B cell (primary cell): Measurements from ENCODE around the gene PUDP. TPM values are rescaled to one million over a fixed set of nuclear protein-coding genes. Genes with fewer than 3 reads are reported as not detected.

ENCODE experiments used
- ATAC-seq: fragments of 200-7000 bp; cut with Tn5 transposase; one replicate; pipeline ENCODE4 v1.10.0; 2021; ENCODE audit warnings: low read depth, mild to moderate bottlenecking, moderate number of reproducible peaks, moderate library complexity
- CTCF ChIA-PET: fragments of 350-600 bp; sonication (Branson Sonifier 250); formaldehyde crosslinking; loops from one replicate; lab custom pipeline; 2021; ENCODE audit warnings: antibody characterized with exemption, inconsistent platforms; lab: Charles Lee
- POLR2A ChIA-PET: fragments of 350-600 bp; sonication (Branson Sonifier 250); formaldehyde crosslinking; loops from one replicate; lab custom pipeline; 2021; ENCODE audit warnings: antibody characterized with exemption; lab: Charles Lee
- DNase-seq: peaks from one replicate; pipeline ENCODE4 v3.0.0; 2013
- H2AFZ ChIP-seq: 2 replicates; pipeline ENCODE4 v1.6.1; 2012; ENCODE audit warnings: mild to moderate bottlenecking, low read depth, low read length; ENCODE audit not compliant: insufficient read depth, poor library complexity, severe bottlenecking
- H3K27ac ChIP-seq, 2 donors: 1 replicate in 1 of 2; 2 replicates in 1 of 2; pipeline ENCODE4 v1.5.1; 2012 to 2013; ENCODE audit warnings: low read length in 2 of 2, mild to moderate bottlenecking in 2 of 2, moderate library complexity in 1 of 2
- H3K27me3 ChIP-seq, 4 experiments: fragments of 200-600 bp in 1 of 4; sonication (generic) in 1 of 4; replicated peaks in 1 of 4; 1 replicate in 2 of 4; 2 replicates in 2 of 4; pipeline versions ENCODE4 v1.6.1 to v1.7.0; 2013 to 2016; ENCODE audit warnings: low read length in 3 of 4, mild to moderate bottlenecking in 2 of 4, mixed read lengths in 1 of 4, moderate library complexity in 1 of 4; ENCODE audit not compliant: insufficient read depth in 4 of 4, control insufficient read depth in 3 of 4; ENCODE audit errors: control extremely low read depth in 1 of 4
- H3K36me3 ChIP-seq, 2 experiments: replicated peaks in 1 of 2; 1 replicate in 1 of 2; 2 replicates in 1 of 2; pipeline versions ENCODE4 v1.6.1 to v1.7.1; 2013; ENCODE audit warnings: low read length in 1 of 2; ENCODE audit not compliant: insufficient read depth in 2 of 2, control insufficient read depth in 1 of 2; ENCODE audit errors: control extremely low read depth in 1 of 2, extremely low read depth in 1 of 2
- H3K4me1 ChIP-seq, 2 donors: fragments of 200-600 bp in 1 of 2; sonication (generic) in 1 of 2; 1 replicate in 1 of 2; 2 replicates in 1 of 2; pipeline versions ENCODE4 v1.5.1 to v1.6.1; 2013 to 2017; ENCODE audit warnings: low read length in 2 of 2; ENCODE audit not compliant: control insufficient read depth in 2 of 2, insufficient read depth in 2 of 2
- H3K4me2 ChIP-seq: replicated peaks from 2 replicates; pipeline ENCODE3; 2012; ENCODE audit warnings: mild to moderate bottlenecking, low read depth, low read length; ENCODE audit not compliant: poor library complexity, severe bottlenecking
- H3K4me3 ChIP-seq, 5 experiments: fragments of 200-600 bp in 1 of 5; sonication (generic) in 1 of 5; 1 replicate in 3 of 5; 2 replicates in 2 of 5; pipeline versions ENCODE4 v1.5.1 to v1.7.0; 2011 to 2016; ENCODE audit warnings: low read length in 4 of 5, mild to moderate bottlenecking in 4 of 5, low read depth in 2 of 5, control low read depth in 1 of 5, moderate library complexity in 1 of 5; ENCODE audit not compliant: insufficient read depth in 1 of 5; ENCODE audit errors: control extremely low read depth in 1 of 5, extremely low read depth in 1 of 5
- H3K79me2 ChIP-seq: fragments of 200-600 bp; sonication (generic); one replicate; pipeline ENCODE4 v1.6.0; 2016; ENCODE audit warnings: low read length; ENCODE audit not compliant: control insufficient read depth, insufficient read depth
- H3K9ac ChIP-seq: fragments of 200-600 bp; sonication (generic); 2 replicates; pipeline ENCODE4 v1.6.1; 2017; ENCODE audit warnings: mild to moderate bottlenecking, low read length, moderate library complexity
- H3K9me3 ChIP-seq, 3 donors: one replicate each; pipeline versions ENCODE4 v1.6.1 to v1.7.1; 2013; ENCODE audit warnings: low read length in 2 of 3; ENCODE audit not compliant: control insufficient read depth in 2 of 3, insufficient read depth in 1 of 3; ENCODE audit errors: control extremely low read depth in 1 of 3
- H4K20me1 ChIP-seq: 2 replicates; pipeline ENCODE4 v1.6.0; 2012; ENCODE audit warnings: mild to moderate bottlenecking, low read length; ENCODE audit not compliant: insufficient read depth, control insufficient read depth, poor library complexity, severe bottlenecking
- H3K27ac Mint-ChIP-seq: one replicate; pipeline ENCODE4 v1.8.0; 2021; ENCODE audit warnings: mixed read lengths
- H3K27me3 Mint-ChIP-seq: one replicate; pipeline ENCODE4 v1.8.0; 2021; ENCODE audit warnings: mixed read lengths
- H3K4me1 Mint-ChIP-seq: one replicate; pipeline ENCODE4 v1.8.0; 2021; ENCODE audit warnings: mixed read lengths
- H3K4me3 Mint-ChIP-seq: one replicate; pipeline ENCODE4 v1.8.0; 2021; ENCODE audit warnings: mixed read lengths
- H3K9me3 Mint-ChIP-seq: one replicate; pipeline ENCODE4 v1.8.0; 2022; ENCODE audit warnings: mixed read lengths; ENCODE audit not compliant: insufficient read depth
- CTCF ChIP-seq: fragments of 200-600 bp; IDR thresholded peaks from one replicate; pipeline ENCODE4 v1.8.0; 2022; ENCODE audit warnings: antibody characterized with exemption, mild to moderate bottlenecking
- EZH2 ChIP-seq: IDR thresholded peaks from 2 replicates; pipeline ENCODE4 v1.6.1; 2012; ENCODE audit warnings: borderline replicate concordance, low read depth, mild to moderate bottlenecking, moderate library complexity, low read length; ENCODE audit not compliant: insufficient read depth, poor library complexity, severe bottlenecking
- WGBS: methylation state at CpG from one replicate; pipeline ENCODE4 v1.1.5; 2013; ENCODE audit warnings: missing lambda C conversion rate; ENCODE audit not compliant: insufficient coverage; 5-methylcytosine and 5-hydroxymethylcytosine counted together
- intact Hi-C: fragments of 100-400 bp; cut with micrococcal nuclease; formaldehyde crosslinking; loops from one replicate; pipeline ENCODE4 v1.10.0; 2022
- polyA plus RNA-seq: library from polyadenylated mRNA; depleted of rRNA; stranded (reverse); fragments of >200 nt; gene quantifications from 2 replicates; pipeline ENCODE4 v1.2.3, GENCODE V29; 2012
- total RNA-seq, 2 donors: library from RNA; stranded (reverse); fragments of 120-200 nt in 1 of 2; gene quantifications; 1 replicate in 1 of 2; 2 replicates in 1 of 2; pipeline versions ENCODE4 v1.2.3 to v1.2.4, GENCODE V29; 2013 to 2022

Gene PUDP
- total and polyA plus RNA-seq, 2 donors (not counting 1 experiment from before 2014, with no cell fraction given), result 12.8 to 14.1 TPM

GRCh38 chrX:7117587-7117986 lies 30.4 kb downstream of the PUDP start:
- 33% methylated on average over 1 of the region's 3 CpGs for WGBS
- no peaks in the 10 kb centered on the region for H3K27me3 Mint-ChIP-seq
- Histone ChIP-seq H3K4me1 (no peaks in the 10 kb centered on the region), H3K9ac (no peak overlapping the region), H3K79me2 (peaks cover 81% of the 10 kb centered on the region), H3K4me3 (no peak overlapping the region), H3K9me3 (peaks cover 0 to 5% (median 0%) of the 10 kb centered on the region in 3 donors), H3K27ac (no peak overlapping the region), H3K27me3 (no peaks in the 10 kb centered on the region), H4K20me1 (peaks cover 27% of the 10 kb centered on the region), H2AFZ (no peak overlapping the region), H3K36me3 (peaks cover 0 to 3% of the 10 kb centered on the region in 2 experiments), H3K4me2 (no peak overlapping the region)
- DNase-seq (no peak), ATAC-seq (no peak)
- POLR2A ChIA-PET, result no interaction called here
- no peak overlapping the region for H3K27ac Mint-ChIP-seq
- TF ChIP-seq CTCF, result no peak
- TF ChIP-seq EZH2, result no peak
- H3K4me1 Mint-ChIP-seq, result peaks cover 29% of the 10 kb centered on the region
- H3K4me3 Mint-ChIP-seq, result no peak overlapping the region
- CTCF ChIA-PET, result no interaction called here
- H3K9me3 Mint-ChIP-seq, result no peaks in the 10 kb centered on the region
- intact Hi-C loops, result no loop called here

GRCh38 chrX:7116081-7116480 lies 31.9 kb downstream of the PUDP start:
- intact Hi-C loops, result no loop called here
- H3K4me1 ChIP-seq, result peaks cover 10% of the 10 kb centered on the region in 2 donors
- CTCF ChIA-PET, result no interaction called here
- Mint-ChIP-seq H3K27ac (no peak overlapping the region), H3K4me3 (no peak overlapping the region), H3K27me3 (no peaks in the 10 kb centered on the region), H3K4me1 (peaks cover 38% of the 10 kb centered on the region), H3K9me3 (no peaks in the 10 kb centered on the region)
- peaks cover 0 to 5% (median 0%) of the 10 kb centered on the region in 3 donors for H3K9me3 ChIP-seq
- no peak overlapping the region for H3K27ac ChIP-seq
- TF ChIP-seq CTCF, result no peak
- no peak for TF ChIP-seq EZH2
- H3K27me3 ChIP-seq, result no peaks in the 10 kb centered on the region
- H3K4me3 ChIP-seq, result no peak overlapping the region
- POLR2A ChIA-PET, result no interaction called here
- peaks cover 0 to 3% of the 10 kb centered on the region in 2 experiments for H3K36me3 ChIP-seq
- no peak for DNase-seq
- 100% methylated on average over 1 of the region's 3 CpGs for WGBS
- H3K4me2 ChIP-seq, result no peak overlapping the region
- H3K9ac ChIP-seq, result no peak overlapping the region
- no peak overlapping the region for H2AFZ ChIP-seq
- H4K20me1 ChIP-seq, result peaks cover 23% of the 10 kb centered on the region
- H3K79me2 ChIP-seq, result peaks cover 78% of the 10 kb centered on the region
- ATAC-seq, result no peak
